Adipocyte (in vitro differentiated cells): ENCODE data around the gene DNASE1L1.

ENCODE experiments used
- DNase-seq: peaks from one replicate; pipeline ENCODE4 v3.0.0-alpha.2; 2015; ENCODE audit warnings: low read depth
- H3K27me3 ChIP-seq: replicated peaks from 2 replicates; pipeline ENCODE4 v1.7.0; 2013; ENCODE audit warnings: mild to moderate bottlenecking, low read length, moderate library complexity; ENCODE audit not compliant: control insufficient read depth, insufficient read depth
- H3K36me3 ChIP-seq: 2 replicates; pipeline ENCODE4 v1.7.0; 2013; ENCODE audit warnings: low read length, mild to moderate bottlenecking, moderate library complexity; ENCODE audit not compliant: control insufficient read depth, insufficient read depth, severe bottlenecking
- H3K4me1 ChIP-seq: 2 replicates; pipeline ENCODE4 v1.7.0; 2013; ENCODE audit warnings: mild to moderate bottlenecking, low read length, moderate library complexity; ENCODE audit not compliant: control insufficient read depth, insufficient read depth
- H3K4me3 ChIP-seq: 2 replicates; pipeline ENCODE4 v1.7.0; 2013; ENCODE audit warnings: mild to moderate bottlenecking, low read length, moderate library complexity
- H3K9ac ChIP-seq: 2 replicates; pipeline ENCODE4 v1.7.0; 2013; ENCODE audit warnings: mild to moderate bottlenecking, low read length, moderate library complexity
- H3K9me3 ChIP-seq: 2 replicates; pipeline ENCODE4 v1.7.0; 2013; ENCODE audit warnings: mild to moderate bottlenecking, low read length, moderate library complexity; ENCODE audit not compliant: control insufficient read depth

Gene DNASE1L1

DNA sequence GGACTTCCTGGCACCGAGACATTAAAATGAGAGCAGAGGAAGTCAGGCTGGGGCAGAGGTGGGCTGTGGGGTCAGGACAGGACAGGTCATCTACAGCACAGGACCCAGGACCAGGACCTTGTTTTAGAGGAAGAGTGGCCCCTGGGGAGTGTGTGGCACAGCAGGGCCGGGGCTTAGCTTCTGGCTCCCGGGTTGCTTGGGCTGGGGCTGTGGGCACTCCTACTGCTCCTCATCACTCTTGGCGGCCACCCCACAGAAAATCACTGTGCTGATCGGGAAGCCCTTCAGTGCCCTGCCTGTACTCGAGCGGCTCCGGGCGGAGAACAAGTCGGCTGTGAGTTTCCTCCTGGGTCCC is 11.3 kb upstream of the DNASE1L1 start:
- H3K36me3 ChIP-seq = peaks cover 2% of the 10 kb centered on the region
- no peak overlapping the region for H3K9ac ChIP-seq
- peaks cover 4% of the 10 kb centered on the region for H3K27me3 ChIP-seq
- H3K4me1 ChIP-seq = no peaks in the 10 kb centered on the region
- no peaks in the 10 kb centered on the region for H3K9me3 ChIP-seq
- no peak overlapping the region for H3K4me3 ChIP-seq
- no peak for DNase-seq

- peaks cover 2% of the 10 kb centered on the region for H3K36me3 ChIP-seq
These were observed 10.8 kb upstream of the DNASE1L1 start for GRCh38 chrX:154419688-154420401.

DNA sequence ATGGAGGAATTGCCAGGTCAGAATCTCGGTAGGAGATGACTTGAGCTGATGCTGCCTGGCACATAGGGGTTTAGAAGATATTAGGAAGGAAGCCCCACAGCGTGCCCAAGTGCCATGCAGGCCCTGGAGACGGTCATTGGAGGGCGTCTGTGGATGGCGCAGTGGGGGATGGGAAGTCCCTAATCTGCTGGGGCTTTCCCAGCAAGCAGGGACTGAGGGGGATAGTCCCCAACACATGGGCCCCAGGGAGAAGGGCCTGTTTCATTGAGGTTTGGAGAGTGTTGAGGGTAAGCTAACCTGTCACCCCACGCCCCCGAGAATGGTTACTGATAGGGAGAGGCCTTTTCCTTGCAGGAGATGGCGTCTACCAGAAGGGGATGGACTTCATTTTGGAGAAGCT is 10.1 kb upstream of the DNASE1L1 start:
- Histone ChIP-seq H3K27me3 (peaks cover 4% of the 10 kb centered on the region), H3K9ac (no peak overlapping the region), H3K4me1 (no peaks in the 10 kb centered on the region), H3K9me3 (no peaks in the 10 kb centered on the region), H3K36me3 (peaks cover 2% of the 10 kb centered on the region), H3K4me3 (no peak overlapping the region)
- no peak for DNase-seq

More at GRCh38 chrX:154419688-154420401, 10.8 kb upstream of the DNASE1L1 start:
- Histone ChIP-seq H3K9me3 (no peaks in the 10 kb centered on the region), H3K4me3 (no peak overlapping the region), H3K9ac (no peak overlapping the region), H3K4me1 (no peaks in the 10 kb centered on the region), H3K27me3 (peaks cover 4% of the 10 kb centered on the region)
- DNase-seq = no peak

DNA sequence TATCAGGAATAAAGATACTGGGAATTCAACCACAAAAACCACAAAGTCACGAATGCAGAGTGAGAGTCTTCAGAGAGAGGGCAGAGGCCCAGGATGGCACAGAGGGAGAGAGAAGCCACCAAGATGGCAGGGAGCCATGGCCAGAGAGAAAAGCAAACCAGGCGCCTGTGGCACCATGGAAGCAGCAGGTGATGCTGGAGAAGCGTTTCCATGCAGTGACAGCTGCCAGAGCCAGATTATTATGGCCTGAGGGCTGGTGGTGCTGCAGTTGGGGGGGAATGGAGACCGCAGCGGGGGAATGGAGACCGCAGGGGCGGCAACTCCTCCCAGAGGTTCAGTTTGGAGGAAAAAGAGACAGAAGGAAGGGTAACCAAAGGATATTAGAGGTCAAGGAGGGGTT is 8.1 kb upstream of the DNASE1L1 start:
- no peak for DNase-seq
- no peak overlapping the region for H3K4me3 ChIP-seq
- H3K4me1 ChIP-seq = peaks cover 5% of the 10 kb centered on the region
- peaks cover 4% of the 10 kb centered on the region for H3K27me3 ChIP-seq
- no peak overlapping the region for H3K9ac ChIP-seq
- H3K36me3 ChIP-seq = peaks cover 2% of the 10 kb centered on the region
- no peaks in the 10 kb centered on the region for H3K9me3 ChIP-seq

DNA sequence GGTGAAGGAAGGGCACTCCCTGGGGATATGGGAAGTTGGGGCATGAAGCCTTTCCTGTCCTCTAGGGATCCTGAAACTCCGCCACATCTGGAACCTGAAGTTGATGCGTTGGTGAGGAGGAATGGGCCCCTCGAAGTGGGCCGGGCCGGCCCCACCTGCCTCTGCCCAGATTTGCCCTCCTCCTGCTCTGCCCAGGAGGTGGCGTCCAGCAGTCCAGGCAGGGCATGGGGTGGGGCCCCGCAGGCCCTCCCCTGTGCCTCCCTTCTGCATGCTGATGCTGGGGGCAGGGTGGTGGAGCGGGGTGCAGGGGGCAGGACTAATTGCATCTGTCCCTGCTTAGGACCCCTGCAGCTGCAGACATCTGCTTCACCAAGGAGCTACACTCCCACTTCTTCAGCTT is 4.1 kb upstream of the DNASE1L1 start:
- Histone ChIP-seq H3K4me1 (peaks cover 5% of the 10 kb centered on the region), H3K27me3 (no peaks in the 10 kb centered on the region), H3K4me3 (no peak overlapping the region), H3K9ac (no peak overlapping the region), H3K9me3 (no peaks in the 10 kb centered on the region), H3K36me3 (no peaks in the 10 kb centered on the region)
- no peak for DNase-seq

- peaks cover 5% of the 10 kb centered on the region for H3K4me1 ChIP-seq
- DNase-seq = peak; percentile 15
- peak overlapping the region; percentile 88 for H3K9ac ChIP-seq
- no peaks in the 10 kb centered on the region for H3K36me3 ChIP-seq
- peak overlapping the region; percentile 80 for H3K4me3 ChIP-seq
- no peaks in the 10 kb centered on the region for H3K27me3 ChIP-seq
- H3K9me3 ChIP-seq = no peaks in the 10 kb centered on the region
These were observed 3.4 kb upstream of the DNASE1L1 start for GRCh38 chrX:154412468-154412867.

DNA sequence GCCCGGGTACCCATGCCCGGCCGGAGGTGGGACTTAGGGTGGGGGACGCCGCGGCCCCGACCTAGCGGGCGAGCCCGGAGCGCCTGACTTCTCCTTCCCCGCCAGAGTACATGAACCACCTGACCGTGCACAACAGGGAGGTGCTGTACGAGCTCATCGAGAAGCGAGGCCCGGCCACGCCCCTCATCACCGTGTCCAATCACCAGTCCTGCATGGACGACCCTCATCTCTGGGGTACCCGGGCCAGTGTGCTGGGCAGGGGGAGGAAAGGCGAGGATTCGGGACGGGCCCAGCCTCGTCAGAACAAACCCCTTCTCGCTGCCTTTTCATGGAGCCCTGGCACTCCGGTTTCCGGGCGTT is 2.9 kb upstream of the DNASE1L1 start:
- Histone ChIP-seq H3K36me3 (no peaks in the 10 kb centered on the region), H3K9me3 (no peaks in the 10 kb centered on the region)
- peak; percentile 54 for DNase-seq

GRCh38 chrX:154408659-154409221 is 314 bp downstream of the DNASE1L1 start:
- no peaks in the 10 kb centered on the region for H3K9me3 ChIP-seq
- H3K4me3 ChIP-seq = peak overlapping the region; percentile 39

More for the DNA sequence above, 2.9 kb upstream of the DNASE1L1 start:
- peak overlapping the region; percentile 80 for H3K4me3 ChIP-seq
- H3K27me3 ChIP-seq = no peaks in the 10 kb centered on the region
- peak overlapping the region; percentile 88 for H3K9ac ChIP-seq
- H3K4me1 ChIP-seq = peaks cover 5% of the 10 kb centered on the region

GRCh38 chrX:154404625-154405192 is 4.3 kb downstream of the DNASE1L1 start:
- Histone ChIP-seq H3K36me3 (peaks cover 17% of the 10 kb centered on the region), H3K4me1 (peaks cover 3% of the 10 kb centered on the region), H3K9ac (no peak overlapping the region), H3K27me3 (no peaks in the 10 kb centered on the region), H3K4me3 (no peak overlapping the region), H3K9me3 (no peaks in the 10 kb centered on the region)
- no peak for DNase-seq

More at GRCh38 chrX:154408659-154409221, 314 bp downstream of the DNASE1L1 start:
- Histone ChIP-seq H3K27me3 (no peaks in the 10 kb centered on the region), H3K9ac (peak overlapping the region; percentile 69), H3K4me1 (peaks cover 5% of the 10 kb centered on the region), H3K36me3 (no peaks in the 10 kb centered on the region)
- DNase-seq = no peak

- Histone ChIP-seq H3K27me3 (no peaks in the 10 kb centered on the region), H3K4me1 (peaks cover 3% of the 10 kb centered on the region), H3K36me3 (peaks cover 26% of the 10 kb centered on the region), H3K4me3 (no peak overlapping the region), H3K9ac (no peak overlapping the region), H3K9me3 (no peaks in the 10 kb centered on the region)
- no peak for DNase-seq
These were observed 5.2 kb downstream of the DNASE1L1 start for GRCh38 chrX:154403858-154404257.

- H3K4me3 ChIP-seq = no peak overlapping the region
- peaks cover 3% of the 10 kb centered on the region for H3K4me1 ChIP-seq
- H3K36me3 ChIP-seq = peaks cover 26% of the 10 kb centered on the region
- H3K27me3 ChIP-seq = no peaks in the 10 kb centered on the region
- no peak for DNase-seq
- no peak overlapping the region for H3K9ac ChIP-seq
- H3K9me3 ChIP-seq = no peaks in the 10 kb centered on the region
These were observed 5.9 kb downstream of the DNASE1L1 start for GRCh38 chrX:154403192-154403591.
